Osteocyte (in vitro differentiated cells): Measurements from ENCODE around the gene SH3RF3. TPM values are rescaled to one million over a fixed set of nuclear protein-coding genes. Genes with fewer than 3 reads are reported as not detected.

Experiments
- DNase-seq: peaks from one replicate; pipeline ENCODE4 v3.0.0; 2021; ENCODE audit warnings: mixed read lengths; ENCODE audit not compliant: unreplicated experiment; ENCODE audit errors: extremely low spot score
- H3K27ac Mint-ChIP-seq: one replicate; pipeline ENCODE4 v1.8.0; 2021; ENCODE audit warnings: mild to moderate bottlenecking, mixed read lengths; ENCODE audit not compliant: unreplicated experiment
- H3K27me3 Mint-ChIP-seq: one replicate; pipeline ENCODE4 v1.8.0; 2021; ENCODE audit warnings: mixed read lengths; ENCODE audit not compliant: unreplicated experiment
- H3K36me3 Mint-ChIP-seq: one replicate; pipeline ENCODE4 v1.8.0; 2021; ENCODE audit warnings: mixed read lengths; ENCODE audit not compliant: unreplicated experiment
- H3K4me1 Mint-ChIP-seq: one replicate; pipeline ENCODE4 v1.8.0; 2021; ENCODE audit warnings: mixed read lengths; ENCODE audit not compliant: unreplicated experiment
- H3K4me3 Mint-ChIP-seq: one replicate; pipeline ENCODE4 v1.8.0; 2021; ENCODE audit warnings: mild to moderate bottlenecking, moderate library complexity, mixed read lengths; ENCODE audit not compliant: unreplicated experiment
- H3K9me3 Mint-ChIP-seq: one replicate; pipeline ENCODE4 v1.8.0; 2021; ENCODE audit warnings: mixed read lengths; ENCODE audit not compliant: unreplicated experiment
- total RNA-seq: library from RNA; stranded (reverse); gene quantifications from 2 replicates; pipeline ENCODE4 v1.2.1, GENCODE V29; 2021
- TF ChIP-seq, protein P1 (sequence below): fragments of 200-600 bp; sonication (generic); IDR thresholded peaks from 2 replicates; pipeline ENCODE4 v1.5.0; 2021; ENCODE audit warnings: antibody characterized with exemption, mild to moderate bottlenecking, moderate library complexity

SH3RF3 gene
- total RNA-seq, 1 donor from 2014 or later, result 79.4 TPM

DNA sequence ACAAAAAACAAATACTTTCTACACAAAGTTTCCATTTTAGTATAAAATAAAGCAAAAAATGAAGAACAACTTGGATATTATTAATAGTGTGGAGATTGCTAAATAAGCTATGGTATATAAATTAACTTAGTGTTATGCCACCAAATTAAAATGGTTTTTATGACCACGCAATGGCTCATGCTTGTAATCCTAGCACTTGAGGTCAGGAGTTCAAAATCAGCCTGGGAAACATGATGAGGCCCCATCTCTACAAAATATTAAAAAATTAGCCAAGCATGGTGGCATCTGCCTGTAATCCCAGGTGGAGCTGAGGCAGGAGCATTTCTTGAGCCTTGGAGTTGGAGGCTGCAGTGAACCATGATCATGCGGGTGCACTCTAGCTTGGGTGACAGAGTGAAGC is 108.8 kb downstream of the SH3RF3 start:
- Mint-ChIP-seq H3K27ac (peak overlapping the region; percentile 91), H3K36me3 (peaks cover 2% of the 10 kb centered on the region), H3K4me1 (peaks cover 71% of the 10 kb centered on the region), H3K27me3 (no peaks in the 10 kb centered on the region), H3K4me3 (no peak overlapping the region), H3K9me3 (no peaks in the 10 kb centered on the region)
- no peak for DNase-seq
- TF ChIP-seq, protein P1, sequence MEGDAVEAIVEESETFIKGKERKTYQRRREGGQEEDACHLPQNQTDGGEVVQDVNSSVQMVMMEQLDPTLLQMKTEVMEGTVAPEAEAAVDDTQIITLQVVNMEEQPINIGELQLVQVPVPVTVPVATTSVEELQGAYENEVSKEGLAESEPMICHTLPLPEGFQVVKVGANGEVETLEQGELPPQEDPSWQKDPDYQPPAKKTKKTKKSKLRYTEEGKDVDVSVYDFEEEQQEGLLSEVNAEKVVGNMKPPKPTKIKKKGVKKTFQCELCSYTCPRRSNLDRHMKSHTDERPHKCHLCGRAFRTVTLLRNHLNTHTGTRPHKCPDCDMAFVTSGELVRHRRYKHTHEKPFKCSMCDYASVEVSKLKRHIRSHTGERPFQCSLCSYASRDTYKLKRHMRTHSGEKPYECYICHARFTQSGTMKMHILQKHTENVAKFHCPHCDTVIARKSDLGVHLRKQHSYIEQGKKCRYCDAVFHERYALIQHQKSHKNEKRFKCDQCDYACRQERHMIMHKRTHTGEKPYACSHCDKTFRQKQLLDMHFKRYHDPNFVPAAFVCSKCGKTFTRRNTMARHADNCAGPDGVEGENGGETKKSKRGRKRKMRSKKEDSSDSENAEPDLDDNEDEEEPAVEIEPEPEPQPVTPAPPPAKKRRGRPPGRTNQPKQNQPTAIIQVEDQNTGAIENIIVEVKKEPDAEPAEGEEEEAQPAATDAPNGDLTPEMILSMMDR, result no peak

DNA sequence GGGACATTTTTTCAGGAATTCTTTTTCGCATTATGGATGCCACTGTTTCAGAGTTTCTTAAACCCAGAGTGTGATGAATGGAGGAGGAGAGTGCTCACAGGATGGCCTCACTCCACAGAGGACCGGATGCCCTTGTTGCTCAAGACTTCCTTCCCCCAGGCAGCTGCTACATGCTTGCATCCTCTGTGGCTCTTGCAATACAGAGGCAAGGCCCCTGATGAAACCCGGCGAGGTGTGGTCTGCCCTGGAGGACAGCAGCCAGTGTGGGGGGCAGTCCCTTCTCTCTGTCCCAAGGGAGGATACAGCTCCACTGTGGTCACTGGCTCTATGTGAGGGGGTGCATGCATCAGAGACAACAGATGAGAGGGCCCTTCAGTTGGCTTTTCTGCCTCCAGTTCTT is 109.6 kb downstream of the SH3RF3 start:
- peak overlapping the region; percentile 91 for H3K27ac Mint-ChIP-seq
- peaks cover 79% of the 10 kb centered on the region for H3K4me1 Mint-ChIP-seq
- H3K9me3 Mint-ChIP-seq, result no peaks in the 10 kb centered on the region
- no peaks in the 10 kb centered on the region for H3K27me3 Mint-ChIP-seq
- peaks cover 2% of the 10 kb centered on the region for H3K36me3 Mint-ChIP-seq
- no peak overlapping the region for H3K4me3 Mint-ChIP-seq
- DNase-seq, result no peak
- TF ChIP-seq, protein P1, result no peak

DNA sequence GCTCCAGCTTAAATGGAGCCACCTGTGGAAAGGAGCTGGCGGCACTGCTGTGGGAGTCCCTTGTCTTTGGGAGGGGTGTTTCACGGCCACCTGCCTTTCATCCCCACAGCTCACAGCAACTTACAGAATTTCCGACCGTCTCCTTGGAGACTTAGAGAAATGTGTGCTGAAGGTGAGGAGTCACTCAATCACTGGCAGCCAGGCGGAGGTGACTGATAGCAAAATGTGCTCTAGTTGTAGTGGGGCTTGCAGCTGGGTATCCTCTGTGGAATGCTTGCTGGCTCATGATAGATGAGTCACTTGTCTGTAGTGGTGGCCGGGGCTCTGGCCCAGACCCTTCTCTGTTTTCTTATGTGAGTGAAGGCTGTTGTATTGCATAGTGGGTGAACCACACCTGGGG is 110.7 kb downstream of the SH3RF3 start:
- Mint-ChIP-seq H3K27ac (peak overlapping the region; percentile 91), H3K4me3 (no peak overlapping the region)
- TF ChIP-seq, protein P1, result no peak

DNA sequence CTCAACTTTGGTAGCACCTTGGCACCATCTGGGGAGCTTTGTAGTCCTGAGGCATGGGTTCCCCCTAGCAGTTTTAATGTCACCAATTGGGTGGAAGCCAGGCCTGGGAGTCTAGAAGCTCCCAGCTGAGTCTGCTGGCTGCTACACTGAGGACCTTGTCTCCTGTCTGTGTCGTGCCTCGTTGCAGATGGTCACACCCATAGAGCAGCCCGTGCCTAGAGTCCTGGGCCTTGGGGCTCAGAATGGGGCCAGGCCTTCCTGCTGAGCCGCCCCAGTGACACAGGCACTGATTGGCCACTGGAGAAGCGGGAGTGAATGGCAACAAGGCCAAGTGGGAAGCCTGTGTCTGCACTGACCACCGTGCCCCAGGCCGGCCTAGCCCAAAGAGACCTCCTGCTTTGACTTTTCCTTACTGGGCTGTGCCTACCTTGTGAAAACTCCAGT is 113.2 kb downstream of the SH3RF3 start:
- Mint-ChIP-seq H3K27me3 (no peaks in the 10 kb centered on the region), H3K4me1 (peaks cover 97% of the 10 kb centered on the region), H3K4me3 (peak overlapping the region; percentile 9), H3K27ac (peak overlapping the region; percentile 88), H3K36me3 (no peaks in the 10 kb centered on the region), H3K9me3 (no peaks in the 10 kb centered on the region)
- TF ChIP-seq, protein P1, result no peak
- peak; percentile 68 for DNase-seq

More for the DNA sequence above, 110.7 kb downstream of the SH3RF3 start:
- DNase-seq, result no peak
- Mint-ChIP-seq H3K36me3 (no peaks in the 10 kb centered on the region), H3K27me3 (no peaks in the 10 kb centered on the region), H3K9me3 (no peaks in the 10 kb centered on the region), H3K4me1 (peaks cover 88% of the 10 kb centered on the region)

DNA sequence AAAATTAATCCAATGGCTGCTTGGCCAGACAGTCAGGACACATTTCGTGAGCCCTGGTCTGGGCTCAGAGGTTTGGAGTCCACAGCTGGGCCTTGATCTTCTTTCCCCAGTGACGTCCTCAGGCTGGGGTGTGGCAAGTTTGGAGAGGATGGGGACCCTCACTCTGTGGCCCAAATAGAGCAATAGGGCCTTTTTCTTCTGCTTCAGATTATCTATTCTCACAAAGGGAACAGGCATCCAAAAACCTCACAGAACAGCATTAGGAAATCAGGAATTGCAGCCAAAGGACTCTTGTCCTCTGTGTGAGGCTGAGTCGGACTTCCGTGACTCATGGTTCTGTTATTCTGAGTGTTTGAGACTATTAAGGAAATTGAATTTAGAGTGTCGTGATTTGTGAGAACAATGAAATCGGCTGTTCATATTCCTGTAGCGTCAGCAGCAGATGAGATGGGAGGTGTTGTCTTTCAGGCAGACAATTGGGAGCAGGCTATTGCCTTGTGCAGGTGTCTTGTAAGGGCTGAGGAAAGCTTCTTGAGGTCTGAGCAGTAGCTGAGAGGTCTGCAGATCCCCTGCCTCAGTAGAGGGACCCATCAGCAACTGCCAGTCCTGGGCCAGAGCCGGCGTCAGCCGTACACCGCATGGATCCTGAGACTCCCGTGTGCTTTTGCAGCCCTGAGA is 113.8 kb downstream of the SH3RF3 start:
- TF ChIP-seq, protein P1, result no peak
- DNase-seq, result peak; percentile 53
- Mint-ChIP-seq H3K27me3 (no peaks in the 10 kb centered on the region), H3K4me3 (no peak overlapping the region), H3K36me3 (no peaks in the 10 kb centered on the region), H3K27ac (peak overlapping the region; percentile 88), H3K4me1 (peaks cover 97% of the 10 kb centered on the region), H3K9me3 (no peaks in the 10 kb centered on the region)
